Liver (tissue), 9 donors: Measurements from ENCODE around the gene PGC. TPM values are rescaled to one million over a fixed set of nuclear protein-coding genes. Genes with fewer than 3 reads are reported as not detected.

Source experiments
- DNase-seq: peaks from one replicate; pipeline ENCODE4 v3.0.0-alpha.2; 2017; ENCODE audit warnings: low spot score
- H3K27ac ChIP-seq, 2 donors: one replicate each; pipeline ENCODE4 v1.7.0; 2013; ENCODE audit warnings: inconsistent platforms in 2 of 2, low read length in 2 of 2, control low read depth in 1 of 2, low read depth in 1 of 2, mild to moderate bottlenecking in 1 of 2
- H3K27me3 ChIP-seq, 4 donors: one replicate each; pipeline versions ENCODE4 v1.6.1 to v1.7.0; 2013; ENCODE audit warnings: low read length in 3 of 4, inconsistent platforms in 1 of 4, mild to moderate bottlenecking in 1 of 4, moderate library complexity in 1 of 4; ENCODE audit not compliant: control insufficient read depth in 4 of 4, insufficient read depth in 4 of 4
- H3K36me3 ChIP-seq, 4 donors: one replicate each; pipeline versions ENCODE4 v1.6.1 to v1.7.0; 2013; ENCODE audit warnings: low read length in 3 of 4, mild to moderate bottlenecking in 3 of 4, low read depth in 1 of 4, moderate library complexity in 1 of 4; ENCODE audit not compliant: control insufficient read depth in 4 of 4, insufficient read depth in 3 of 4
- H3K4me1 ChIP-seq, 4 donors: one replicate each; pipeline versions ENCODE4 v1.6.1 to v1.7.0; 2013; ENCODE audit warnings: low read length in 3 of 4, mild to moderate bottlenecking in 3 of 4, moderate library complexity in 1 of 4; ENCODE audit not compliant: control insufficient read depth in 4 of 4, insufficient read depth in 4 of 4
- H3K4me3 ChIP-seq, 3 donors: one replicate each; pipeline versions ENCODE4 v1.6.1 to v1.7.0; 2013; ENCODE audit warnings: low read length in 3 of 3, control low read depth in 1 of 3, low read depth in 1 of 3, mild to moderate bottlenecking in 1 of 3
- H3K9ac ChIP-seq, 2 donors: one replicate each; pipeline ENCODE4 v1.7.0; 2013; ENCODE audit warnings: low read length in 2 of 2, mild to moderate bottlenecking in 2 of 2, moderate library complexity in 2 of 2, control low read depth in 1 of 2, low read depth in 1 of 2
- H3K9me3 ChIP-seq, 4 donors: one replicate each; pipeline versions ENCODE4 v1.6.1 to v1.7.0; 2013; ENCODE audit warnings: low read length in 3 of 4; ENCODE audit not compliant: control insufficient read depth in 4 of 4
- CTCF ChIP-seq: fragments of 150-350 bp; IDR thresholded peaks from 2 replicates; pipeline ENCODE4 v1.5.1; 2017; ENCODE audit warnings: improper control_type of control experiment, low read depth, low read length; ENCODE audit not compliant: missing input control
- EGR1 ChIP-seq, 2 donors: IDR thresholded peaks; 2 replicates each; pipeline ENCODE4 v1.6.1; 2016 to 2018; ENCODE audit warnings: antibody characterized with exemption in 2 of 2, low read depth in 2 of 2
- GABPA ChIP-seq, 2 donors: IDR thresholded peaks in 1 of 2; conservative IDR thresholded peaks in 1 of 2; 2 replicates each; pipeline ENCODE4 v1.6.1; 2016; ENCODE audit warnings: antibody characterized with exemption in 2 of 2, mild to moderate bottlenecking in 1 of 2, moderate library complexity in 1 of 2
- HNF4A ChIP-seq, 2 donors: conservative IDR thresholded peaks; 2 replicates each; pipeline ENCODE4 v1.6.1; 2016; ENCODE audit warnings: antibody characterized with exemption in 2 of 2, mild to moderate bottlenecking in 2 of 2
- HNF4G ChIP-seq: IDR thresholded peaks from 2 replicates; pipeline ENCODE4 v1.6.1; 2016; ENCODE audit warnings: antibody characterized with exemption
- JUND ChIP-seq, 2 donors: IDR thresholded peaks; 2 replicates each; pipeline ENCODE4 v1.6.1; 2016; ENCODE audit warnings: antibody characterized with exemption in 2 of 2
- RXRA ChIP-seq, 2 donors: IDR thresholded peaks; 2 replicates each; pipeline ENCODE4 v1.6.1; 2017 to 2018; ENCODE audit warnings: antibody characterized with exemption in 2 of 2, mild to moderate bottlenecking in 1 of 2
- SP1 ChIP-seq: IDR thresholded peaks from 2 replicates; pipeline ENCODE4 v1.6.1; 2018; ENCODE audit warnings: antibody characterized with exemption, mild to moderate bottlenecking
- YY1 ChIP-seq: IDR thresholded peaks from 2 replicates; pipeline ENCODE4 v1.6.1; 2016; ENCODE audit warnings: antibody characterized with exemption, mild to moderate bottlenecking
- ZBTB33 ChIP-seq: IDR thresholded peaks from 2 replicates; pipeline ENCODE4 v1.6.1; 2016; ENCODE audit warnings: antibody characterized with exemption
- WGBS: extraction: QIAGEN DNeasy Blood & Tissue Kit; methylation state at CpG from one replicate; pipeline ENCODE4 v1.1.7; 2013; 5-methylcytosine and 5-hydroxymethylcytosine counted together
- polyA plus RNA-seq, 2 donors: library from polyadenylated mRNA; stranded (reverse) in 1 of 2; unstranded in 1 of 2; fragments of 200-250 nt in 1 of 2; fragments of >200 nt in 1 of 2; fragmentation: Nextera tagmentation in 1 of 2; extraction: Ambion mirVana in 1 of 2; gene quantifications; one replicate each; pipeline versions ENCODE4 v1.2.1 to v1.2.3, GENCODE V29; 2013 to 2015
- total RNA-seq, 2 donors: library from RNA; depleted of rRNA; stranded (reverse); fragments of >200 nt; gene quantifications; one replicate each; pipeline ENCODE4 v1.2.3, GENCODE V29; 2014
- donor health status: healthy.
- donor health status: healthy.
- donor health status: healthy.
- donor health status: healthy.
- donor health status: healthy.

Gene PGC
- total and polyA plus RNA-seq, 4 donors = 0.05 to 0.18 TPM; not detected in 2

- Histone ChIP-seq H3K36me3 (peaks cover 11 to 38% (median 19%) of the 10 kb centered on the region in 4 donors), H3K27me3 (no peaks in the 10 kb centered on the region), H3K4me1 (no peaks in the 10 kb centered on the region), H3K27ac (no peak overlapping the region), H3K9me3 (no peaks in the 10 kb centered on the region), H3K4me3 (no peak overlapping the region), H3K9ac (no peak overlapping the region)
- DNase-seq = no peak
- 95% methylated on average over 29 of the region's 29 CpGs for WGBS
- TF ChIP-seq HNF4G = no peak
- TF ChIP-seq SP1 = no peak
- no peak for TF ChIP-seq GABPA (IDR thresholded peaks at IDR 0.05 in 1 of 2, conservative IDR thresholded peaks at IDR 0.05 in 1 of 2)
- TF ChIP-seq ZBTB33 = no peak
- TF ChIP-seq EGR1 (IDR thresholded peaks at IDR 0.05; ENCODE audit: low read depth in 2 of 2) = no peak
- TF ChIP-seq CTCF = no peak
These were observed 24.1 kb upstream of the PGC start for GRCh38 chr6:41771058-41771983.

GRCh38 chr6:41770381-41771057, 23.3 kb upstream of the PGC start:
- DNase-seq = no peak
- no peak overlapping the region for H3K27ac ChIP-seq

More at GRCh38 chr6:41770381-41771057, 23.3 kb upstream of the PGC start:
- Histone ChIP-seq H3K9me3 (no peaks in the 10 kb centered on the region), H3K4me3 (no peak overlapping the region), H3K36me3 (peaks cover 11 to 38% (median 19%) of the 10 kb centered on the region in 4 donors), H3K27me3 (no peaks in the 10 kb centered on the region), H3K4me1 (no peaks in the 10 kb centered on the region), H3K9ac (no peak overlapping the region)
- 96% methylated on average over 30 of the region's 30 CpGs for WGBS
- no peak for TF ChIP-seq YY1
- no peak for TF ChIP-seq HNF4A (conservative IDR thresholded peaks at IDR 0.05)
- TF ChIP-seq CTCF = no peak
- no peak for TF ChIP-seq RXRA (IDR thresholded peaks at IDR 0.05)
- TF ChIP-seq JUND (IDR thresholded peaks at IDR 0.05) = no peak
